Ovary (tissue), 9 donors: ENCODE data around the gene MAMLD1. TPM values are rescaled to one million over a fixed set of nuclear protein-coding genes. Genes with fewer than 3 reads are reported as not detected.

Experiments
- DNase-seq, 5 donors: peaks; one replicate each; pipeline ENCODE4 v3.0.0-alpha.2; 2019 to 2020
- H3K27ac ChIP-seq, 2 donors: fragments of 200-600 bp; one replicate each; pipeline versions ENCODE4 v1.5.1 to v1.8.0; 2019 to 2022
- H3K27me3 ChIP-seq: fragments of 200-600 bp; one replicate; pipeline ENCODE4 v1.8.0; 2022
- H3K36me3 ChIP-seq: fragments of 200-600 bp; sonication (generic); one replicate; pipeline ENCODE4 v1.5.1; 2019
- H3K4me1 ChIP-seq: one replicate; pipeline ENCODE4 v1.8.1; 2013; ENCODE audit warnings: mild to moderate bottlenecking, moderate library complexity; ENCODE audit not compliant: insufficient read depth
- H3K4me3 ChIP-seq: fragments of 200-600 bp; sonication (generic); one replicate; pipeline ENCODE4 v1.5.1; 2017
- H3K9me3 ChIP-seq, 2 donors: fragments of 200-600 bp in 1 of 2; sonication (generic) in 1 of 2; one replicate each; pipeline versions ENCODE4 v1.5.1 to v1.8.1; 2013 to 2019; ENCODE audit warnings: mild to moderate bottlenecking in 1 of 2, moderate library complexity in 1 of 2
- CTCF ChIP-seq, 3 donors: fragments of 450-650 bp in 2 of 3; fragments of 200-600 bp in 1 of 3; IDR thresholded peaks; one replicate each; pipeline versions ENCODE4 v1.5.1 to v1.8.0; 2016 to 2022; ENCODE audit warnings: antibody characterized with exemption in 3 of 3, mild to moderate bottlenecking in 1 of 3
- EP300 ChIP-seq: sonication (generic); formaldehyde crosslinking; IDR thresholded peaks from one replicate; pipeline ENCODE4 v1.6.1; 2017; ENCODE audit warnings: antibody characterized with exemption
- POLR2A ChIP-seq: fragments of 450-650 bp; IDR thresholded peaks from one replicate; pipeline ENCODE4 v1.6.1; 2017; ENCODE audit warnings: antibody characterized with exemption, mild to moderate bottlenecking, moderate library complexity
- WGBS, 3 donors: extraction: QIAGEN DNeasy Blood & Tissue Kit in 1 of 3; methylation state at CpG; one replicate each; pipeline versions ENCODE4 v1.1.5 to v1.1.7; 2013 to 2017; 5-methylcytosine and 5-hydroxymethylcytosine counted together
- intact Hi-C, 4 donors: fragments of 100-400 bp; cut with DNase I; formaldehyde crosslinking; loops; one replicate each; pipeline versions ENCODE4 v1.11.0 to v1.15.1; 2022 to 2023
- polyA plus RNA-seq, 2 donors: library from polyadenylated mRNA; stranded (reverse); fragments of 200-250 nt in 1 of 2; fragments of 350-450 nt in 1 of 2; fragmentation: Illumina TruSeq in 1 of 2; extraction: RNeasy Lipid Tissue Mini Kit (QIAGEN cat#74804) in 1 of 2; gene quantifications; one replicate each; pipeline ENCODE4 v1.2.3, GENCODE V29; 2013 to 2014
- total RNA-seq, 7 donors: library from RNA; depleted of rRNA in 2 of 7; stranded (reverse); fragments of >200 nt in 2 of 7; fragmentation: NEBNext Ultra II Directional in 3 of 7; extraction: Animal tissue kit (Norgen Biotek cat#: 25700) in 3 of 7; gene quantifications; one replicate each; pipeline versions ENCODE4 v1.1.0 to v1.2.4, GENCODE V29; 2016 to 2023
- donor health status: DM: no; HTN: no; CAD: no; lungs with moderate emphysema.
- donor health status: DM: no; HTN: no; CAD: no.
- donor health status: Bipolar disorder and iron deficiency.
- donor health status: DM: yes; HTN: yes; CAD: no.
- donor health status: DM: no; HTN: no; CAD: no.
- donor health status: DM: yes; HTN: yes; CAD: no.

The MAMLD1 gene
- total and polyA plus RNA-seq, 9 donors, result 7.1 to 37.9 (median 20.7) TPM

- WGBS, 3 donors, result 75 to 78% (median 76%) methylated on average over 3 of the region's 3 CpGs
- H3K27me3 ChIP-seq, result no peaks in the 10 kb centered on the region
- H3K4me1 ChIP-seq, result peaks cover 12% of the 10 kb centered on the region
- DNase-seq, result no peak
- no peaks in the 10 kb centered on the region for H3K36me3 ChIP-seq
- intact Hi-C loops, result no loop called here
- H3K9me3 ChIP-seq, result no peaks in the 10 kb centered on the region
- H3K27ac ChIP-seq, result no peak overlapping the region
- no peak for TF ChIP-seq EP300
- TF ChIP-seq POLR2A, result no peak
- no peak for TF ChIP-seq CTCF (IDR thresholded peaks at IDR 0.05)
- no peak overlapping the region for H3K4me3 ChIP-seq
Measured at GRCh38 chrX:150409486-150409885, 46.4 kb downstream of the MAMLD1 start.

DNA sequence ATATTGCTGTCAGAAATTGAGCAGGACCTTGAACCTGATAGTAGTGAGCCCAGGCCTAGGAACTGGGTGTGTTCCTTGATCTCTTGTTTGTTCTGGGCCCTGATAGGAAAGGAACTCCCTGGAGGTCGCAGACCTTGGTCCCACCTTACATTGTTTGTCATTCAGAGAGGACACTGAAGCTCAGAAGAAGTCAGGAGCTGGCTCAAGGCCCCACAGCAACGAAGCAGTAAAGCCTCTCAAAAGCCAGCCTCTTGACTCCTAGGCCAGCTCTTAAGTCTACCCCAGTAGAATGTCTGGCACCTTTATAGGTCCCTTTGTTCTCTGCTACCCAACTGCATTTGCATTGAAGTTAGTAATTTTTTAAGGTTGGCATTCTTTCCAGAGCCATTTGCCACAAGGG is 46.8 kb downstream of the MAMLD1 start:
- Histone ChIP-seq H3K27ac (no peak overlapping the region), H3K4me3 (no peak overlapping the region), H3K9me3 (no peaks in the 10 kb centered on the region), H3K36me3 (no peaks in the 10 kb centered on the region), H3K27me3 (no peaks in the 10 kb centered on the region), H3K4me1 (peaks cover 12% of the 10 kb centered on the region)
- intact Hi-C loops, result no loop called here
- no peak for TF ChIP-seq POLR2A
- no peak for TF ChIP-seq CTCF (IDR thresholded peaks at IDR 0.05)
- no peak for TF ChIP-seq EP300
- 44 to 59% (median 53%) methylated on average over 2 of the region's 2 CpGs for WGBS, 3 donors
- no peak for DNase-seq

GRCh38 chrX:150410513-150410912 is 47.4 kb downstream of the MAMLD1 start:
- intact Hi-C loops, result no loop called here
- Histone ChIP-seq H3K27ac (no peak overlapping the region), H3K36me3 (no peaks in the 10 kb centered on the region), H3K4me1 (peaks cover 10% of the 10 kb centered on the region), H3K9me3 (no peaks in the 10 kb centered on the region), H3K27me3 (no peaks in the 10 kb centered on the region), H3K4me3 (no peak overlapping the region)
- WGBS, 3 donors, result 62 to 71% (median 63%) methylated on average over 2 of the region's 2 CpGs
- no peak for DNase-seq
- TF ChIP-seq POLR2A (no peak), EP300 (no peak), CTCF (IDR thresholded peaks at IDR 0.05) (no peak)

DNA sequence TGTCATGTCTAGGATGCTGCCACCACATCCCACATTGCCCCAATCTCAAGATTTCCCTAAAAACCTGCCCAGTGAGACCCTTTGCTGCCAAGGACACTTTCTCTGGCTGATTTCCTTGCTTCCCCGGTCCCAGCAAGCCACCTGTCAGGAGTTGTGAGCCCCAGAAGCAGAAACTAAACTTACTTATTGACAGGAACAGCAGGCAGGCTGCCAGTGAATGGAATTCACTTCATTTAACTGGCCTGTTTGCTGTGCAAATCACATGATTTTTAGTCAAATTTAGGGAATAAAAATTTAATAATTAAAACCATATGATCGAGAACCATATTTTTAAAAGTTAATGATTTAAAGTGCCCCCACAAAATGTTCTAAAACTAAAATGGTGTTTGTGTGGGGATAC is 48.5 kb downstream of the MAMLD1 start:
- Histone ChIP-seq H3K36me3 (no peaks in the 10 kb centered on the region), H3K4me1 (peaks cover 9% of the 10 kb centered on the region), H3K27me3 (no peaks in the 10 kb centered on the region), H3K4me3 (no peak overlapping the region), H3K9me3 (no peaks in the 10 kb centered on the region), H3K27ac (no peak overlapping the region)
- intact Hi-C loops, result no loop called here
- 38 to 56% (median 39%) methylated on average over 2 of the region's 2 CpGs for WGBS, 3 donors
- no peak for DNase-seq
- TF ChIP-seq EP300 (no peak), POLR2A (no peak), CTCF (IDR thresholded peaks at IDR 0.05) (no peak)

GRCh38 chrX:150414228-150414627 is 51.1 kb downstream of the MAMLD1 start:
- no peaks in the 10 kb centered on the region for H3K36me3 ChIP-seq
- 75 to 82% (median 80%) methylated on average over 2 of the region's 2 CpGs for WGBS, 3 donors
- H3K4me1 ChIP-seq, result peaks cover 5% of the 10 kb centered on the region
- H3K4me3 ChIP-seq, result no peak overlapping the region
- no peak overlapping the region for H3K27ac ChIP-seq
- DNase-seq, result no peak
- no peaks in the 10 kb centered on the region for H3K9me3 ChIP-seq
- H3K27me3 ChIP-seq, result no peaks in the 10 kb centered on the region
- intact Hi-C loops, result no loop called here
- TF ChIP-seq EP300, result no peak
- no peak for TF ChIP-seq POLR2A
- no peak for TF ChIP-seq CTCF (IDR thresholded peaks at IDR 0.05)
